GM19035 (cell line): ENCODE measurements around the gene DIPK2B.

Experiments used
- ATAC-seq: cut with Tn5 transposase; IDR thresholded peaks from one replicate; pipeline ENCODE4 v1.9.1; 2021; ENCODE audit not compliant: unreplicated experiment

The DIPK2B gene

DNA sequence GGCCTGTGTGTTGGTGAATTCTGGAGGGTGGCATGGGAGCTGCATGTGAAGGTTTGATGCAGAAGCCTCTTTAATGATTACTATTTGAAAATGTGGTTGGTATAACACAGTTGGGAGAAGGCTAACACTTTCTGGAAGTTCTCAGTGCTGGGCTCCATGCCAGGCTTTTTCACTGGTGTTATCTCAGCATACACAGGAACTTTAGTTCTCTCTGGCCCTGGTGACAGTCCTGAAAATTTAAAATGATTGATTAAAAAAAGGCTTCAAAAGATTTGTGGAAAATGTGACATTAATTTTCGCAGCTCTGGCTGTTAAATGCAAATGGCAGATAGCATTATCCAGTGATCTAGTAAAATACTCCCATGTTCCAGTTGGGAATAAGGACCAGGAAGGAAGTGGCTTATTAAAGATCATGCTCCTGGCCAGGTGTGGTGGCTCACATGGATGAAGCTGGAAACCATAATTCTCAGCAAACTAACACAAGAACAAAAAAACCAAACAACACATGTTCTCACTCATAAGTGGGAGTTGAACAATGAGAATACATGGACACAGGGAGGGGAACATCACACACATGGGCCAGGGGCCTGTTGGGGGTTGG is 36.6 kb downstream of the DIPK2B start:
- no peak for ATAC-seq

DNA sequence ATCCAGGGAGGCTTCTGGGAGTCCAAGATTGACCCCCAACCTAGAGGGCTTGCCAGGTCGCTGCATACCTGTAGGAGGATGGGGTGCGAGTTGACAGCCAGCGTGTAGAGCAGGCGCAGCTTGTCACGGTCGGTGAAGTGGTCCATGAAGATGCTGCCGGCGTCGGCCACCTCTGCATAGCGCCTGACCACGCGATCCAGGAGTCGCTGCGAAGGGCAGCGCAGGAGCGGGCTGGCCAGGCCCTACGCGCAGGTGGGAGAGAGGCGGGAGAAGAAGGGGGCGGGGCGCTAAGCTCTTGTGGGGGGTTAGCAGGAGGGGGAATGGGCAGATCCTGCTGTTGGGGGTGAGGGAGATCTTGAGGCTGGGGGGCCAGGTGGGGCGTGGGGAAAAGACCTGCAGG is 43.0 kb downstream of the DIPK2B start:
- no peak for ATAC-seq

- ATAC-seq: no peak
Measured at GRCh38 chrX:45154462-45154861, 46.2 kb downstream of the DIPK2B start.

- no peak for ATAC-seq
Measured at GRCh38 chrX:45154033-45154360, 46.7 kb downstream of the DIPK2B start.
